ENCODE data around the gene KCNT2. TPM values are rescaled to one million over a fixed set of nuclear protein-coding genes. Genes with fewer than 3 reads are reported as not detected.

KCNT2 gene
- polyA plus RNA-seq, 1 donor from 2014 or later = 21.4 TPM

GRCh38 chr1:196381544-196381943 is 226.7 kb downstream of the KCNT2 start:
- no peaks in the 10 kb centered on the region for H4K20me1 ChIP-seq (ENCODE audit: insufficient read depth)
- no peak overlapping the region for H3K27ac ChIP-seq (ENCODE audit: low read length)
- no peaks in the 10 kb centered on the region for H3K27me3 ChIP-seq (ENCODE audit: insufficient read depth, low read depth, low read length)
- no peaks in the 10 kb centered on the region for H3K9me3 ChIP-seq (ENCODE audit: low read length)
- H3K9ac ChIP-seq (ENCODE audit: low read length) = no peak overlapping the region
- no peak overlapping the region for H2AFZ ChIP-seq (ENCODE audit: low read depth, low read length)
- no peaks in the 10 kb centered on the region for H3K36me3 ChIP-seq (ENCODE audit: insufficient read depth, low read length)
- H3K4me2 ChIP-seq (ENCODE audit: low read length) = no peak overlapping the region
- H3K4me3 ChIP-seq (ENCODE audit: low read length) = no peak overlapping the region
- TF ChIP-seq EP300 (conservative IDR thresholded peaks at IDR 0.05; ENCODE audit: poor library complexity, severe bottlenecking) (no peak), MXI1 (conservative IDR thresholded peaks at IDR 0.05; ENCODE audit: poor library complexity, severe bottlenecking) (no peak), TAF1 (IDR thresholded peaks at IDR 0.05; ENCODE audit: low read depth) (no peak), RAD21 (conservative IDR thresholded peaks at IDR 0.05) (no peak)
- TF ChIP-seq, protein P1, sequence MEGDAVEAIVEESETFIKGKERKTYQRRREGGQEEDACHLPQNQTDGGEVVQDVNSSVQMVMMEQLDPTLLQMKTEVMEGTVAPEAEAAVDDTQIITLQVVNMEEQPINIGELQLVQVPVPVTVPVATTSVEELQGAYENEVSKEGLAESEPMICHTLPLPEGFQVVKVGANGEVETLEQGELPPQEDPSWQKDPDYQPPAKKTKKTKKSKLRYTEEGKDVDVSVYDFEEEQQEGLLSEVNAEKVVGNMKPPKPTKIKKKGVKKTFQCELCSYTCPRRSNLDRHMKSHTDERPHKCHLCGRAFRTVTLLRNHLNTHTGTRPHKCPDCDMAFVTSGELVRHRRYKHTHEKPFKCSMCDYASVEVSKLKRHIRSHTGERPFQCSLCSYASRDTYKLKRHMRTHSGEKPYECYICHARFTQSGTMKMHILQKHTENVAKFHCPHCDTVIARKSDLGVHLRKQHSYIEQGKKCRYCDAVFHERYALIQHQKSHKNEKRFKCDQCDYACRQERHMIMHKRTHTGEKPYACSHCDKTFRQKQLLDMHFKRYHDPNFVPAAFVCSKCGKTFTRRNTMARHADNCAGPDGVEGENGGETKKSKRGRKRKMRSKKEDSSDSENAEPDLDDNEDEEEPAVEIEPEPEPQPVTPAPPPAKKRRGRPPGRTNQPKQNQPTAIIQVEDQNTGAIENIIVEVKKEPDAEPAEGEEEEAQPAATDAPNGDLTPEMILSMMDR (IDR thresholded peaks at IDR 0.05; ENCODE audit: poor library complexity, severe bottlenecking) = no peak
- H3F3A ChIP-seq (ENCODE audit: insufficient read depth, low read length, poor library complexity, severe bottlenecking) = no peaks in the 10 kb centered on the region
- H3K79me2 ChIP-seq (replicated peaks; ENCODE audit: insufficient read depth, low read length) = no peaks in the 10 kb centered on the region
- no peaks in the 10 kb centered on the region for H3K9me2 ChIP-seq (ENCODE audit: insufficient read depth, low read length)

GRCh38 chr1:196380316-196380715 is 227.9 kb downstream of the KCNT2 start:
- no peak overlapping the region for H3K27ac ChIP-seq (ENCODE audit: low read length)
- H4K20me1 ChIP-seq (ENCODE audit: insufficient read depth) = no peaks in the 10 kb centered on the region
- no peaks in the 10 kb centered on the region for H3K79me2 ChIP-seq (replicated peaks; ENCODE audit: insufficient read depth, low read length)
- no peaks in the 10 kb centered on the region for H3K36me3 ChIP-seq (ENCODE audit: insufficient read depth, low read length)
- no peak overlapping the region for H3K4me2 ChIP-seq (ENCODE audit: low read length)
- no peaks in the 10 kb centered on the region for H3F3A ChIP-seq (ENCODE audit: insufficient read depth, low read length, poor library complexity, severe bottlenecking)
- TF ChIP-seq POLR2AphosphoS5 (IDR thresholded peaks at IDR 0.05) (no peak), TAF1 (IDR thresholded peaks at IDR 0.05; ENCODE audit: low read depth) (no peak), EZH2 (IDR thresholded peaks at IDR 0.05; ENCODE audit: borderline replicate concordance, insufficient read depth, low read length, poor library complexity, severe bottlenecking) (no peak), EP300 (conservative IDR thresholded peaks at IDR 0.05; ENCODE audit: poor library complexity, severe bottlenecking) (no peak), RAD21 (conservative IDR thresholded peaks at IDR 0.05) (no peak), MXI1 (conservative IDR thresholded peaks at IDR 0.05; ENCODE audit: poor library complexity, severe bottlenecking) (no peak), SMC3 (conservative IDR thresholded peaks at IDR 0.05; ENCODE audit: poor library complexity) (no peak)
- TF ChIP-seq, protein P1 (IDR thresholded peaks at IDR 0.05; ENCODE audit: poor library complexity, severe bottlenecking) = no peak
- TF ChIP-seq, protein P2, sequence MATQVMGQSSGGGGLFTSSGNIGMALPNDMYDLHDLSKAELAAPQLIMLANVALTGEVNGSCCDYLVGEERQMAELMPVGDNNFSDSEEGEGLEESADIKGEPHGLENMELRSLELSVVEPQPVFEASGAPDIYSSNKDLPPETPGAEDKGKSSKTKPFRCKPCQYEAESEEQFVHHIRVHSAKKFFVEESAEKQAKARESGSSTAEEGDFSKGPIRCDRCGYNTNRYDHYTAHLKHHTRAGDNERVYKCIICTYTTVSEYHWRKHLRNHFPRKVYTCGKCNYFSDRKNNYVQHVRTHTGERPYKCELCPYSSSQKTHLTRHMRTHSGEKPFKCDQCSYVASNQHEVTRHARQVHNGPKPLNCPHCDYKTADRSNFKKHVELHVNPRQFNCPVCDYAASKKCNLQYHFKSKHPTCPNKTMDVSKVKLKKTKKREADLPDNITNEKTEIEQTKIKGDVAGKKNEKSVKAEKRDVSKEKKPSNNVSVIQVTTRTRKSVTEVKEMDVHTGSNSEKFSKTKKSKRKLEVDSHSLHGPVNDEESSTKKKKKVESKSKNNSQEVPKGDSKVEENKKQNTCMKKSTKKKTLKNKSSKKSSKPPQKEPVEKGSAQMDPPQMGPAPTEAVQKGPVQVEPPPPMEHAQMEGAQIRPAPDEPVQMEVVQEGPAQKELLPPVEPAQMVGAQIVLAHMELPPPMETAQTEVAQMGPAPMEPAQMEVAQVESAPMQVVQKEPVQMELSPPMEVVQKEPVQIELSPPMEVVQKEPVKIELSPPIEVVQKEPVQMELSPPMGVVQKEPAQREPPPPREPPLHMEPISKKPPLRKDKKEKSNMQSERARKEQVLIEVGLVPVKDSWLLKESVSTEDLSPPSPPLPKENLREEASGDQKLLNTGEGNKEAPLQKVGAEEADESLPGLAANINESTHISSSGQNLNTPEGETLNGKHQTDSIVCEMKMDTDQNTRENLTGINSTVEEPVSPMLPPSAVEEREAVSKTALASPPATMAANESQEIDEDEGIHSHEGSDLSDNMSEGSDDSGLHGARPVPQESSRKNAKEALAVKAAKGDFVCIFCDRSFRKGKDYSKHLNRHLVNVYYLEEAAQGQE (IDR thresholded peaks at IDR 0.05; ENCODE audit: borderline replicate concordance) = no peak
- H3K9me2 ChIP-seq (ENCODE audit: insufficient read depth, low read length) = no peaks in the 10 kb centered on the region
- no peaks in the 10 kb centered on the region for H3K27me3 ChIP-seq (ENCODE audit: insufficient read depth, low read depth, low read length)
- no peak overlapping the region for H3K4me3 ChIP-seq (ENCODE audit: low read length)
- H3K9me3 ChIP-seq (ENCODE audit: low read length) = no peaks in the 10 kb centered on the region
- no peak overlapping the region for H2AFZ ChIP-seq (ENCODE audit: low read depth, low read length)
- H3K9ac ChIP-seq (ENCODE audit: low read length) = no peak overlapping the region

All from neural cell (in vitro differentiated cells).